HepG2 (cell line): ENCODE results near the gene FKBP1B. TPM values are rescaled to one million over a fixed set of nuclear protein-coding genes. Genes with fewer than 3 reads are reported as not detected.
"Not testable (repeated sequence)": the region's sequence is repeated elsewhere in the genome, so short reads cannot be mapped to it uniquely, and the experiment has no call there.

Experiments
- ATAC-seq: fragments of 200-7000 bp; cut with Tn5 transposase; 3 replicates; pipeline ENCODE4 v1.9.1; 2020; ENCODE audit warnings: mild to moderate bottlenecking, moderate library complexity
- BruUV-seq: library from RNA; stranded (reverse); fragments of 400-500 nt; replicated peaks from 2 replicates; lab custom pipeline; 2021; lab: Mats Ljungman, UMichigan
- CTCF ChIA-PET: fragments of 300-600 bp; formaldehyde crosslinking; extraction: SDS; loops from one replicate; lab custom pipeline; 2021; ENCODE audit warnings: low total read pairs, inconsistent platforms, low intra/inter-chr PET ratio; lab: Yijun Ruan, JAX
- POLR2A ChIA-PET: fragments of 350-600 bp; sonication (Branson Sonifier 250); formaldehyde crosslinking; loops from one replicate; lab custom pipeline; 2020; ENCODE audit warnings: antibody characterized with exemption, inconsistent platforms; lab: Yijun Ruan, JAX
- DNase-seq: peaks from one replicate; pipeline ENCODE4 v3.0.0-alpha.2; 2015; ENCODE audit warnings: low spot score
- FAIRE-seq: peaks from 3 replicates; lab custom pipeline; 2011; peaks lifted over from hg19 to GRCh38; lab: Jason Lieb, UNC
- H2AFZ ChIP-seq: one replicate; pipeline ENCODE4 v1.6.1; 2011; ENCODE audit warnings: low read length, inconsistent platforms
- H3K27ac ChIP-seq: fragments of 300-600 bp; 3 replicates; pipeline ENCODE4 v1.8.0; 2011; ENCODE audit warnings: mixed run types, mild to moderate bottlenecking, mixed read lengths, low read length, inconsistent platforms; ENCODE audit not compliant: insufficient read depth; ENCODE audit errors: extremely low read length
- H3K27me3 ChIP-seq, 2 experiments: fragments of 200-600 bp in 1 of 2; 2 replicates in 1 of 2; 3 replicates in 1 of 2; pipeline versions ENCODE4 v1.6.0 to v1.8.0; 2011; ENCODE audit warnings: low read length in 2 of 2, mild to moderate bottlenecking in 2 of 2, moderate library complexity in 2 of 2, inconsistent platforms in 1 of 2; ENCODE audit not compliant: insufficient read depth in 2 of 2, control insufficient read depth in 1 of 2
- H3K36me3 ChIP-seq, 2 experiments: fragments of 200-600 bp in 1 of 2; replicated peaks in 1 of 2; 2 replicates in 1 of 2; 3 replicates in 1 of 2; pipeline versions ENCODE4 v1.5.1 to v1.8.0; 2011; ENCODE audit warnings: low read length in 2 of 2, inconsistent platforms in 1 of 2; ENCODE audit not compliant: insufficient read depth in 2 of 2, control insufficient read depth in 1 of 2
- H3K4me1 ChIP-seq: 2 replicates; pipeline ENCODE4 v1.5.1; 2012; ENCODE audit warnings: low read length, inconsistent platforms; ENCODE audit not compliant: insufficient read depth
- H3K4me2 ChIP-seq: 2 replicates; pipeline ENCODE4 v1.6.0; 2011; ENCODE audit warnings: low read depth, low read length, inconsistent platforms
- H3K4me3 ChIP-seq, 3 experiments: fragments of 200-600 bp in 1 of 3; sonication (generic), shearing (Covaris generic) in 1 of 3; replicated peaks in 1 of 3; 2 replicates each; pipeline ENCODE4 v1.5.1; 2011 to 2016; ENCODE audit warnings: low read length in 3 of 3, inconsistent platforms in 2 of 3, low read depth in 2 of 3, mild to moderate bottlenecking in 2 of 3, control low read depth in 1 of 3, mixed read lengths in 1 of 3; ENCODE audit not compliant: insufficient read depth in 1 of 3
- H3K79me2 ChIP-seq: one replicate; pipeline ENCODE4 v1.6.1; 2011; ENCODE audit warnings: low read length, inconsistent platforms; ENCODE audit not compliant: insufficient read depth
- H3K9ac ChIP-seq: 2 replicates; pipeline ENCODE4 v1.6.0; 2011; ENCODE audit warnings: mild to moderate bottlenecking, low read depth, low read length, inconsistent platforms; ENCODE audit not compliant: insufficient read depth
- H3K9me3 ChIP-seq: 2 replicates; pipeline ENCODE4 v1.5.1; 2012; ENCODE audit warnings: mild to moderate bottlenecking, low read length
- H4K20me1 ChIP-seq: 2 replicates; pipeline ENCODE4 v1.6.0; 2011; ENCODE audit warnings: inconsistent platforms, mild to moderate bottlenecking, low read length, moderate library complexity; ENCODE audit not compliant: insufficient read depth
- MAFK ChIP-seq, 2 experiments: IDR thresholded peaks in 1 of 2; conservative IDR thresholded peaks in 1 of 2; 2 replicates each; pipeline ENCODE4 v1.6.1; 2011; ENCODE audit warnings: improper control_type of control experiment in 2 of 2, low read length in 2 of 2
- NR2F6 ChIP-seq, 2 experiments: IDR thresholded peaks; 2 replicates each; pipeline ENCODE4 v1.6.1; 2016; ENCODE audit warnings: antibody characterized with exemption in 1 of 2, mild to moderate bottlenecking in 1 of 2
- RARA ChIP-seq: IDR thresholded peaks from 2 replicates; pipeline ENCODE4 v1.6.1; 2016; ENCODE audit warnings: missing genetic modification reagents, missing compliant biosample characterization
- TGIF2 ChIP-seq: IDR thresholded peaks from 2 replicates; pipeline ENCODE4 v1.6.1; 2016; ENCODE audit warnings: control low read depth, missing compliant biosample characterization
- ZNF121 ChIP-seq: sonication (generic); formaldehyde crosslinking; IDR thresholded peaks from 2 replicates; pipeline ENCODE4 v1.5.0; 2020; ENCODE audit warnings: mild to moderate bottlenecking, missing genetic modification reagents
- ZNF329 ChIP-seq: sonication (generic); formaldehyde crosslinking; IDR thresholded peaks from 2 replicates; pipeline ENCODE4 v1.9.0; 2021; ENCODE audit warnings: low read depth, mild to moderate bottlenecking, missing genetic modification reagents
- ZNF331 ChIP-seq: sonication (generic); formaldehyde crosslinking; IDR thresholded peaks from 2 replicates; pipeline ENCODE4 v1.4.0; 2020; ENCODE audit warnings: missing genetic modification reagents
- WGBS: methylation state at CpG from one replicate; pipeline ENCODE4 v1.1.6; 2017; ENCODE audit warnings: low lambda C conversion rate; 5-methylcytosine and 5-hydroxymethylcytosine counted together
- in situ Hi-C: cut with HindIII; loops from 2 replicates; pipeline ENCODE4 v1.10.0; 2017; ENCODE audit warnings: low pct_unique_long_range_greater_than_20kb; ENCODE audit not compliant: extremely low pct_ligation_motif_present
- intact Hi-C: fragments of 100-400 bp; cut with micrococcal nuclease; formaldehyde crosslinking; loops from one replicate; pipeline ENCODE4 v1.10.0; 2022; ENCODE audit not compliant: unreplicated experiment
- polyA plus RNA-seq, 8 experiments: library from polyadenylated mRNA; depleted of rRNA in 3 of 8; stranded (reverse) in 7 of 8; unstranded in 1 of 8; fragments of >200 nt; fragmentation: Illumina TruSeq in 4 of 8; extraction: Trizol in 4 of 8; gene quantifications; 2 replicates each; pipeline versions ENCODE4 v1.2.1 to v1.2.3, GENCODE V29; 2011 to 2016; ENCODE audit warnings: low read depth in 4 of 8, missing spikeins in 1 of 8, mixed read lengths in 1 of 8; ENCODE audit not compliant: insufficient read depth in 1 of 8
- total RNA-seq, 5 experiments: library from RNA; depleted of rRNA; stranded (reverse); fragments of >200 nt; fragmentation: Illumina TruSeq; extraction: Trizol; gene quantifications; 2 replicates each; pipeline ENCODE4 v1.2.3, GENCODE V29; 2016; ENCODE audit warnings: low read depth in 1 of 5
- TF ChIP-seq, protein P1 (sequence below): sonication (generic); formaldehyde crosslinking; IDR thresholded peaks from 2 replicates; pipeline ENCODE4 v1.4.0; 2020; ENCODE audit warnings: missing genetic modification reagents
- TF ChIP-seq, protein P2 (sequence below), 2 experiments: fragments of 450-650 bp in 1 of 2; sonication (generic) in 1 of 2; formaldehyde crosslinking; IDR thresholded peaks; 2 replicates each; pipeline versions ENCODE4 v1.5.0 to v1.8.0; 2020 to 2022; ENCODE audit warnings: mild to moderate bottlenecking in 1 of 2, missing genetic modification reagents in 1 of 2

The FKBP1B gene
- total and polyA plus RNA-seq, 2 of the 13 experiments (the other 11 are each of a cell fraction or from before 2014, with no cell fraction given) = 35.2 to 96.3 TPM

GRCh38 chr2:24087032-24087431, 37.5 kb downstream of the FKBP1B start (continued):
- TF ChIP-seq, protein P1, sequence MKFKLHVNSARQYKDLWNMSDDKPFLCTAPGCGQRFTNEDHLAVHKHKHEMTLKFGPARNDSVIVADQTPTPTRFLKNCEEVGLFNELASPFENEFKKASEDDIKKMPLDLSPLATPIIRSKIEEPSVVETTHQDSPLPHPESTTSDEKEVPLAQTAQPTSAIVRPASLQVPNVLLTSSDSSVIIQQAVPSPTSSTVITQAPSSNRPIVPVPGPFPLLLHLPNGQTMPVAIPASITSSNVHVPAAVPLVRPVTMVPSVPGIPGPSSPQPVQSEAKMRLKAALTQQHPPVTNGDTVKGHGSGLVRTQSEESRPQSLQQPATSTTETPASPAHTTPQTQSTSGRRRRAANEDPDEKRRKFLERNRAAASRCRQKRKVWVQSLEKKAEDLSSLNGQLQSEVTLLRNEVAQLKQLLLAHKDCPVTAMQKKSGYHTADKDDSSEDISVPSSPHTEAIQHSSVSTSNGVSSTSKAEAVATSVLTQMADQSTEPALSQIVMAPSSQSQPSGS (CRISPR knock-in tag) = no peak
- TF ChIP-seq MAFK (conservative IDR thresholded peaks at IDR 0.05 in 1 of 2, IDR thresholded peaks at IDR 0.05 in 1 of 2; ENCODE audit: low read length in 2 of 2) (peak; percentile 77 to 85), ZNF121 (CRISPR knock-in tag) (no peak)

DNA sequence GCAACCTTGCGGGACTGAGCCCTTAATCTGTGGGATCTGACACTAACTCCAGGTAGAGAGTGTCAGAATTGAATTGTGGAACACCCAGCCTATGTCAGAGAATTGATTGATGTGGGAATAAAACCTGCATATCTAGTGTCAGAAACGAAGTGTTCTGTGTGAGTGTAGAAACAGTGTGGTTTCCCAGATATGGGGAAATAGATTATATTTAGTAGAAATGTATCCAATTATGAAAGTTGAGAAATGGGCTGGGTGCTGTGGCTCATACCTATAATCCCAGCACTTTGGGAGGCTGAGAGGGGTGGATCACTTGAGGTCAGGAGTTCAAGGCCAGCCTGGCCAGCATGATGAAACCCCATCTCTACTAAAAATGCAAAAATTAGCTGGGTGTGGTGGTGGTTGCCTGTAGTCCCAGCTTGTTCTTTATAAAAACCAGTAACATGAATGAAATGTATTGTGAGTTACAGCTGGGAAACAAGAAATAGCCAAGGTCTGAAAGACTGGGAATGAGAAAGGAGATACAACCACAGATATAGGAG, 39.3 kb downstream of the FKBP1B start:
- in situ Hi-C loops = loop anchor here (10.0 kb wide), 1 partner anchor 76 kb away; no protein-coding TSS in a partner anchor
- no peak for FAIRE-seq
- BruUV-seq = no TSS peak

DNA sequence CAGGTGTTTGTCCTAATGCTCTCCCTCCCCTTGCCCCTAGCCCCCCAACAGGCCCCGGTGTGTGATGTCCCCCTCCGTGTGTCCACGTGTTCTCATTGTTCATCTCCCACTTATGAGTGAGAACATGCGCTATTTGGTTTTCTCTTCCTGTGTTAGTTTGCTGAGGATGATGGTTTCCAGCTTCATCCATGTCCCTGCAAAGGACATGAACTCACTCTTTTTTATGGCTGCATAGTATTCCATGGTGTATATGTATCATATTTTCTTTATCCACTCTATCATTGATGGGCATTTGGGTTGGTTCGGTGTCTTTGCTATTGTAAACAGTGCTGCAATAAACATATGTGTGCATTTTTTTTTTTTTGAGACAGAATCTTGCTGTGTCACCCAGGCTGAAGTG, 43.7 kb downstream of the FKBP1B start:
- FAIRE-seq, POLR2A ChIA-PET, H3K27ac ChIP-seq, H2AFZ ChIP-seq, H3K4me3 ChIP-seq, in situ Hi-C loops, H3K9me3 ChIP-seq, H3K27me3 ChIP-seq, H3K79me2 ChIP-seq, CTCF ChIA-PET, H3K36me3 ChIP-seq, H4K20me1 ChIP-seq, DNase-seq, intact Hi-C loops, H3K9ac ChIP-seq, H3K4me2 ChIP-seq, ATAC-seq, BruUV-seq: not testable (repeated sequence)
- WGBS = 90% methylated on average over 5 of the region's 5 CpGs
- H3K4me1 ChIP-seq = peaks cover 26% of the 10 kb centered on the region

More for the DNA sequence above, 39.3 kb downstream of the FKBP1B start:
- Histone ChIP-seq H3K4me3 (no peak overlapping the region), H3K4me1 (peaks cover 18% of the 10 kb centered on the region), H3K36me3 (no peaks in the 10 kb centered on the region), H3K27me3 (no peaks in the 10 kb centered on the region; a peak in 1 of 5 replicates), H3K27ac (no peak overlapping the region), H3K9me3 (no peaks in the 10 kb centered on the region), H4K20me1 (no peaks in the 10 kb centered on the region), H2AFZ (no peak overlapping the region), H3K9ac (no peak overlapping the region), H3K4me2 (no peak overlapping the region), H3K79me2 (no peaks in the 10 kb centered on the region)
- CTCF ChIA-PET = no interaction called here
- WGBS = 13% methylated on average over 2 of the region's 2 CpGs
- ATAC-seq (no peak), DNase-seq (no peak)
- TF ChIP-seq TGIF2 (CRISPR knock-in tag) (no peak), ZNF329 (CRISPR knock-in tag) (no peak), ZNF331 (CRISPR knock-in tag) (no peak), NR2F6 (IDR thresholded peaks at IDR 0.05) (peak; percentile 41; the same call in 1 of the 2 replicates), NR2F6 (CRISPR knock-in tag; IDR thresholded peaks at IDR 0.05) (peak; percentile 38; the same call in 1 of the 2 replicates), RARA (CRISPR knock-in tag) (peak; percentile 48; the same call in 1 of the 2 replicates)
- TF ChIP-seq, protein P2, sequence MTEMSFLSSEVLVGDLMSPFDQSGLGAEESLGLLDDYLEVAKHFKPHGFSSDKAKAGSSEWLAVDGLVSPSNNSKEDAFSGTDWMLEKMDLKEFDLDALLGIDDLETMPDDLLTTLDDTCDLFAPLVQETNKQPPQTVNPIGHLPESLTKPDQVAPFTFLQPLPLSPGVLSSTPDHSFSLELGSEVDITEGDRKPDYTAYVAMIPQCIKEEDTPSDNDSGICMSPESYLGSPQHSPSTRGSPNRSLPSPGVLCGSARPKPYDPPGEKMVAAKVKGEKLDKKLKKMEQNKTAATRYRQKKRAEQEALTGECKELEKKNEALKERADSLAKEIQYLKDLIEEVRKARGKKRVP (CRISPR knock-in tag; IDR thresholded peaks at IDR 0.05) = 0 out of 4 replicates have a peak, but pooled peaks of 1 of the 2 experiments have one; percentile 56
- POLR2A ChIA-PET = no interaction called here
- intact Hi-C loops = no loop called here
